Large intestine (tissue), 3 donors: ENCODE results near the gene PDGFRA. TPM values are rescaled to one million over a fixed set of nuclear protein-coding genes. Genes with fewer than 3 reads are reported as not detected.

ENCODE experiments used
- DNase-seq, 2 donors: peaks; one replicate each; pipeline versions ENCODE4 v3.0.0 to v3.0.0-alpha.2; 2013
- H3K27ac ChIP-seq: one replicate; pipeline ENCODE4 v1.5.1; 2013; ENCODE audit warnings: low read length
- H3K27me3 ChIP-seq: 2 replicates; pipeline ENCODE4 v1.6.1; 2013; ENCODE audit warnings: low read length; ENCODE audit not compliant: control insufficient read depth, insufficient read depth
- H3K36me3 ChIP-seq: 2 replicates; pipeline ENCODE4 v1.6.1; 2013; ENCODE audit warnings: low read length; ENCODE audit not compliant: control insufficient read depth, insufficient read depth
- H3K4me1 ChIP-seq: one replicate; pipeline ENCODE4 v1.6.1; 2013; ENCODE audit warnings: low read length; ENCODE audit not compliant: control insufficient read depth, insufficient read depth
- H3K4me3 ChIP-seq: one replicate; pipeline ENCODE4 v1.5.1; 2013; ENCODE audit warnings: low read length
- H3K9me3 ChIP-seq: one replicate; pipeline ENCODE4 v1.6.1; 2013; ENCODE audit warnings: mild to moderate bottlenecking, low read depth, low read length, moderate library complexity; ENCODE audit not compliant: control insufficient read depth
- WGBS: methylation state at CpG from one replicate; pipeline ENCODE4 v1.1.5; 2013; ENCODE audit warnings: low lambda C conversion rate; ENCODE audit not compliant: insufficient coverage; 5-methylcytosine and 5-hydroxymethylcytosine counted together
- polyA plus RNA-seq: library from polyadenylated mRNA; unstranded; fragments of 120-200 nt; gene quantifications from one replicate; pipeline ENCODE4 v1.2.1, GENCODE V29; 2013

PDGFRA gene
- polyA plus RNA-seq, 1 donor: 92.0 TPM

DNA sequence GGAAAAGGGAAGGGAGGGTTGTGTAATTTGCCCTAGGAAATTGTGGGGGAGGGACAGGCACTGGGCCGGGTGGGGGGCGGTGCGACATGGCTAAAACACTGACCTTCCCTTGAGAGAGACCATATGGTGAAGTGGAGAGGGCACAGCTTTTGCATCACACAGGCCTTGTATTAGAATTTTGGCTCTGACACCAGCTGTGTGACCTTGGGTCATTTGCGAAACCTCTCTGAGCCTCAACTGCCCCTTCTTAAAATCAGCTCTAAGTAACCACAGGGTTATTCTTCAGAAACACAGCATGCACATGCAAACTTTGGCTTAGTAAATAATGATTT, 25.8 kb downstream of the PDGFRA start:
- WGBS: no CpG with 5 or more reads among the region's 4 CpGs
- Histone ChIP-seq H3K27ac (no peak overlapping the region), H3K27me3 (no peaks in the 10 kb centered on the region), H3K9me3 (no peaks in the 10 kb centered on the region), H3K4me3 (no peak overlapping the region), H3K36me3 (no peaks in the 10 kb centered on the region), H3K4me1 (no peaks in the 10 kb centered on the region)
- no peak for DNase-seq

DNA sequence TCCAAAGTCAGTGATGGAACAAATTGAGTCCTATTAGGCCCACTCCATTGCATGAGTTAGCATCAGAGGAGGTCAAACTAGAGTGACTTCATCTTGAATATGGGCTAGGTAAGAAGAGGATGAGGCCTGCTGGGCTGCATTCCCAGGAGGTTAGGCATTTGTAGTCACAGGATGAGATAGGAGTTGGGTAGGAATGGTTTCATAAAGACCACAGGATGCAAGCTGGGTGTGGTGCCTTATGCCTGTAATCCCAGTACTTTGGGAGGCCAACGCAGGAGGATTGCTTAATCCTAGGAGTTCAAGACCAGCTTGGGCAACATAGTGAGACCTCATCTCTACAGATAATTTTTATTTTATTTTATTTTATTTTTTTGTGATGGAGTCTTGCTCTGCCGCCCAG, 26.8 kb downstream of the PDGFRA start:
- no peak overlapping the region for H3K27ac ChIP-seq
- WGBS: no CpG with 5 or more reads among the region's 2 CpGs
- peaks cover 2% of the 10 kb centered on the region for H3K36me3 ChIP-seq
- no peaks in the 10 kb centered on the region for H3K4me1 ChIP-seq
- no peak for DNase-seq
- H3K4me3 ChIP-seq: no peak overlapping the region
- no peaks in the 10 kb centered on the region for H3K9me3 ChIP-seq
- no peaks in the 10 kb centered on the region for H3K27me3 ChIP-seq

DNA sequence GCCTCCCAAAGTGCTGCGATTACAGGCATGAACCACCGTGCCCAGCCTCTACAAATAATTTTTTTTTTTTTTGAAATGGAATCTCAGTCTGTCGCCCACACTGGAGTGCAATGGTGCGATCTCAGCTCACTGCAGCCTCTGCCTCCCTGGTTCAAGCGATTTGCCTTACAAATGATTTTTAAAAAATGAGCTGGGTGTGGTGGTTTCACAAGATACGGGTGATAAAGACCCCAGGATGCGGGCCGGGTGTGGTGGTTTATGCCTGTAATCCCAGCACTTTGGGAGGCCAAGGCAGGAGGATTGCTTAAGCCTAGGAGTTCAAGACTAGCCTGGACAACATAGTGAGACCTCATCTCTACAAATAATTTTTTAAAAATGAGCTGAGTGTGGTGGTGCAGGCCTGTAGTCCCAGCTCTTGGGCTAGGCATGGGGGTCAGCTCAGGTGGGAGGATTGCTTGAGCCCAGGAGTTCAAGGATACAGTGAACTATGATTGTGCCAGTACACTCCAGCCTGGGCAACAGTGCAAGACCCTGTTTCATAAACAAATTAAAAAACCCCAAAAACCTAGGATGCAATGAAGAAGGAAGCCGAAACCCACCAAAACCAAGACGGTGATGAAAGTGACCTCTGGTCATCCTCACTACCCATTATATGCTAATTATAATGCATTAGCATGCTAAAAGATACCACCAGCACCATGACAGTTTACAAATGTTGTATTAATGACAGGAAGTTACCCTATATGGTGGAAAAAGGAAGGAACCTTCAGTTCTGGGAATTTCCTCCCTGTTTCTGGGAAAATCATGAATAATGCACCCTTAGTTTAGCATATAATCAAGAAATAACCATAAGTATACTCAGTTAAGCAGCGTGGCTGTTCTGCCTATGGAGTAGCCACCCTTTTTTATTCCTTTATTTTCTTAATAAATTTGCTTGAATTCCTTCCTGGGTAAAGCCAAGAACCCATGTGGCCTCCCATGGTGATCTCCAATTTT, 27.7 kb downstream of the PDGFRA start:
- no peak for DNase-seq
- Histone ChIP-seq H3K36me3 (peaks cover 3% of the 10 kb centered on the region), H3K27ac (no peak overlapping the region), H3K27me3 (no peaks in the 10 kb centered on the region), H3K9me3 (no peaks in the 10 kb centered on the region), H3K4me3 (no peak overlapping the region), H3K4me1 (no peaks in the 10 kb centered on the region)
- 100% methylated on average over 2 of the region's 11 CpGs for WGBS

DNA sequence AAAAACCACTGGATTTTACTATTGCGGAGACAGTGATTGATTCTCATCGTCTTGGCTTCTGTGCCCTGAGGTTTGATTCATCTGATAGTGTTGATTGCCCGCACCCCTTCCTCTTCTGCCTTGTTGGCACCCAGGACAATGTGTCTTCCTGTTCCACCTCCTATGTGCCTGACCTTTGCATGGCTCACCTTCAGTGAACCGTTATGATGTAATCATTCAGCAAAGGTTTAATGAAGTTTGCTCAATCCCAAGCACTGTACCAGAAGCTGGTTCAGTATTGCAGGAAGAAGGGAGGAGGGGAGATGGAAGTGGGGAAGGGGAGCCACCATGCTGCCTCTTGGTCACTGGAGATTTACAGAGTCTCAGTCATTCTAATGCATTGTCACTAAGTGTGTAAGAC, 36.3 kb downstream of the PDGFRA start:
- DNase-seq: no peak
- H3K27me3 ChIP-seq: no peaks in the 10 kb centered on the region
- H3K9me3 ChIP-seq: no peaks in the 10 kb centered on the region
- no peak overlapping the region for H3K4me3 ChIP-seq
- H3K27ac ChIP-seq: no peak overlapping the region
- H3K4me1 ChIP-seq: no peaks in the 10 kb centered on the region
- H3K36me3 ChIP-seq: peaks cover 6% of the 10 kb centered on the region
- WGBS: no CpG with 5 or more reads among the region's 4 CpGs

DNA sequence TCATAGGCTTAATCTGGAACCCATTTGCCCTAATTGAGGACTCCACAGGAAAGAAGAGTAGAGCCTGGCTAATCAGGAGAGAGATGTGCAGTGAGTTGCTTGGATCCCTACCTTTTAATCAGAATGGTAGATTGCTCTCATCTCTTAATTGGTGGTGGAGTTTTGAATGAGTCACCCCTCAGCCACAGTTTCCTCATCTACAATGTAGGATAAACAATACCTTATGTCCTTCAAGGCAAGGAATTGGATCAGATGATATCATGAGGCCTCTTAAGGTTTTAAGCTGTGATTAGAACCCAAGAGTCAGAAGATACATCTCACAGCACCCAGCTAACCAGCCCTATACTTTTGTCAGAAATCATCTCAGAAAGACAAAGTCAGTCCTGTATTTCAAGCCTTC, 39.1 kb downstream of the PDGFRA start:
- H3K4me1 ChIP-seq: no peaks in the 10 kb centered on the region
- no peaks in the 10 kb centered on the region for H3K9me3 ChIP-seq
- peaks cover 5% of the 10 kb centered on the region for H3K36me3 ChIP-seq
- no peak overlapping the region for H3K27ac ChIP-seq
- no peak for DNase-seq
- peaks cover 2% of the 10 kb centered on the region for H3K27me3 ChIP-seq
- no peak overlapping the region for H3K4me3 ChIP-seq

DNA sequence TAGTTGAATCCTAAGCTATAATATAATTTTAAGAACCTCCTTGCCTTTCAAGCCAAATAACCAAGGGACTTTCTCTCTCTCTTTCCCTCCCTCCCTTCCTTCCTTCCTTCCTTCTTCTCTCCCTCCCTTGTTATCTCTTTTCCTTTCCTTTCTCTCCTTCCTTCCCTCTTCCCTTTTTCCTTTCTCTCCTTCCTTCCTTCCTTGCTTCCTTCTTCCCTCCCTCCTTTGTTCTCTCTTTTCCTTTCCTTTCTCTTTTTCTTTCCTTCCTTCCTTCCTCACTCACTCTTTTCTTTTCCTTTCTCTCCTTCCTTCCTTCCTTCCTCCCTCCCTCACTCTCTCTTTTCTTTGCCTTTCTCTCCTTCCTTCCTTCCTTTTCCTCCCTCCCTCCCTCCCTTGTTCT, 42.4 kb downstream of the PDGFRA start:
- Histone ChIP-seq H3K4me3 (no peak overlapping the region), H3K27ac (no peak overlapping the region), H3K36me3 (peaks cover 7% of the 10 kb centered on the region), H3K4me1 (no peaks in the 10 kb centered on the region), H3K9me3 (no peaks in the 10 kb centered on the region), H3K27me3 (peaks cover 2% of the 10 kb centered on the region)
- no peak for DNase-seq

DNA sequence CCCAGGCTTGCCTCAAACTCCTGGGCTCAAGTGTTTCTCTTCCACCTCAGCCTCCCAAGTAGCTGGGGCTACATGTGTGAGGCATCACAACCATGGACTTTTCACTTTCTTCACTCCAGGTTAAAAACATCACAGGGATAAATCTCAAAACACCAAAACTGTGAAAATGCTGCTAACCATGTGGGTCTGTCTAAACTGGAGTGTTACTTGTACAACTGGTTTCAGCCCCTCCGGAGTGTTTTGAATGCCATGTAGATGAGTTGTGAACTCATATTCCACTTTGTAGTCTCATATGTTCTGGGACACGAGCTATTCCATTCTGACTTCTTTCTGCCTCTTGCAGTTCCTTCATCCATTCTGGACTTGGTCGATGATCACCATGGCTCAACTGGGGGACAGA, 43.0 kb downstream of the PDGFRA start:
- WGBS: 100% methylated on average over 1 of the region's 3 CpGs
- Histone ChIP-seq H3K4me1 (no peaks in the 10 kb centered on the region), H3K27ac (no peak overlapping the region), H3K4me3 (no peak overlapping the region), H3K27me3 (peaks cover 2% of the 10 kb centered on the region), H3K9me3 (no peaks in the 10 kb centered on the region), H3K36me3 (peaks cover 8% of the 10 kb centered on the region)
- DNase-seq: no peak

DNA sequence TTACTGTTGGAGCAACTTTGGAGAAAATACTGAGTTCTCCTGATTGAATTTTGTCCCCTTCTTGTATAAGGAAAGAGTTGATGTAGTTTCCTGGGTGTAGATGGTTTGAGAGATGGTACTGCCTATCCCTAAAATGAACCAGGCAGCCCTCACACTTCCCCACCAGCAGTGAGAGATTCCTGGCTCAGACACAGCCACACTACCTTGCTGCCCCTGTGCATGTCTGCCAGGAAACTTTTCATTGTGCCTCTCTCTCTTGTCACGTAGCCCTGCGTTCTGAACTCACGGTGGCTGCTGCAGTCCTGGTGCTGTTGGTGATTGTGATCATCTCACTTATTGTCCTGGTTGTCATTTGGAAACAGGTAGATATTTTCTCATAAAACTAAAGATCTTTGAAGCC, 45.2 kb downstream of the PDGFRA start:
- no peak overlapping the region for H3K27ac ChIP-seq

DNA sequence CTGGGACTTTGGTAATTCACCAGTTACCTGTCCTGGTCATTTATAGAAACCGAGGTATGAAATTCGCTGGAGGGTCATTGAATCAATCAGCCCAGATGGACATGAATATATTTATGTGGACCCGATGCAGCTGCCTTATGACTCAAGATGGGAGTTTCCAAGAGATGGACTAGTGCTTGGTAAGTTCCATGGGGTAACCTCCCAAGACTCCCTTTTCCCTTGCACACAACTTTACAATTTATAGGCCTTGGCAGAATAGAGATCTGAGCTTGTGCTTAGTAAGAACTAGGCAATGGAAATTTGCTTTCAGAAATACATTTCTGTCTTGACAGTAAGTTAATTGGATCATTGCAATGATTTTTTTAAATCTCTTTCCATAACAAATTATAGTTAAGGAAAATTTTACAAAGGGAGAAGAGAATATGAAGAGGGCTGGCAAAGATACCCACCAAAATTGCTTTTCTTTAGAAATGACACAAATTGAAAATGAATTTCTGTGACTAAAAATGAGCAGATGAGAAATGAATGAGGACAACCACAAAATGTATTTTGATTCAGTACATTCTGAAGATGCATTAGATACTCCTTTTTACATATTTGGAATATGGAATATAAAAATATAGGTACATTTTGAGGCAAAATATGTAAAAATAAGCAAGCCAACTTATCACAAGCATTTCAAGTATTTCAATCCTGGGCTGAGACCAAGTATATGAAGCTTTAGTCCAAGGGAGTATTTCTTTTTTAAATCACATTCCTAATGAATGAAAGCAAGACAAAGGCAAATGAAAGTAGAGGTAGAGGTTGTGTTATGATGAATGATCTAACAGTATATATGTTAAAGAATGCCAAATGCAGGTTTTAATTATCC, 45.9 kb downstream of the PDGFRA start:
- no peak for DNase-seq
- peaks cover 12% of the 10 kb centered on the region for H3K36me3 ChIP-seq
- H3K27ac ChIP-seq: no peak overlapping the region
- H3K9me3 ChIP-seq: no peaks in the 10 kb centered on the region
- H3K4me3 ChIP-seq: no peak overlapping the region
- peaks cover 2% of the 10 kb centered on the region for H3K27me3 ChIP-seq
- H3K4me1 ChIP-seq: no peaks in the 10 kb centered on the region
- WGBS: no CpG with 5 or more reads among the region's 3 CpGs

More for the DNA sequence above, 45.2 kb downstream of the PDGFRA start:
- Histone ChIP-seq H3K9me3 (no peaks in the 10 kb centered on the region), H3K27me3 (peaks cover 2% of the 10 kb centered on the region), H3K36me3 (peaks cover 12% of the 10 kb centered on the region), H3K4me1 (no peaks in the 10 kb centered on the region), H3K4me3 (no peak overlapping the region)
- no peak for DNase-seq
- WGBS: no CpG with 5 or more reads among the region's 3 CpGs

DNA sequence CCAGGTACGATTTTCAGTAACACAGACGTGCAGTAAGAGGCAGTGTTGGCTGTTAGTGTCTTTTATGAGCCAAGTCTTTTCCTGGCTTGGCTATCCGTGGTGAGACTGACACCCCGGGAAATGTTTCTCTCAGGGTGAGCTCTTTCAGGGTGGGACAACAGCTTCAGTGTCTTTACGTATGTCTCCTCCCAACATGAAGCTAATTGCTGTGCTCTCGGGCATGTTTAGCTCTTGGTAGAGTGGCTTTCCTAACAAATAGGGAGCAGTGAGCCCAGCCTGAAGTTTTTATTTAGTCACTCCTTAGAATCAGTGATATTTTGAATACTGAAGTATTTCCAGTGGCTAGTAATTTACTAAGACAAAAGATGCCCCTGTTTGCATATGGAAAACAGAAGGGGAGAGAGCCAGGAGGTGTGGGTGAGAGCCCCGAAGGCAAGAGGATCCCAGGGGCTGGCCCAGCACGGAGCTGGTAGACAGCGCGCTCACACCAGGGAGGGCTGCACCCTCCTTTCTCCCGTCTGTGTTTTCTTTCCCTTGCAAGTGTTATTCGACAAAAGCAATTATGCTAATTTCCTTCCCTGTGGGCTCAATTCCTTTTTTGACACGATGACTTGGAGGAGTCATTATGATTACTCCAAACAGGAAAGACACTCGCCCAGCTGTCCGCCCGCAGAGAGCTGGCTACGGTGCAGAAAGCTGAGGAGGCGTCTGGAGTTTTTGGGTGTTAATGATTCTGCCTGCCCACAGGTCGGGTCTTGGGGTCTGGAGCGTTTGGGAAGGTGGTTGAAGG, 47.7 kb downstream of the PDGFRA start:
- Histone ChIP-seq H3K4me1 (no peaks in the 10 kb centered on the region), H3K36me3 (peaks cover 6% of the 10 kb centered on the region), H3K27me3 (no peaks in the 10 kb centered on the region), H3K27ac (no peak overlapping the region), H3K9me3 (no peaks in the 10 kb centered on the region), H3K4me3 (no peak overlapping the region)
- no peak for DNase-seq
- no CpG with 5 or more reads among the region's 20 CpGs for WGBS
